Measurements from ENCODE around the gene SNCAIP. TPM values are rescaled to one million over a fixed set of nuclear protein-coding genes. Genes with fewer than 3 reads are reported as not detected.
"Not testable (repeated sequence)": the region's sequence is repeated elsewhere in the genome, so short reads cannot be mapped to it uniquely, and the experiment has no call there.

The SNCAIP gene
- total RNA-seq, 2 experiments from 2014 or later = not detected

DNA sequence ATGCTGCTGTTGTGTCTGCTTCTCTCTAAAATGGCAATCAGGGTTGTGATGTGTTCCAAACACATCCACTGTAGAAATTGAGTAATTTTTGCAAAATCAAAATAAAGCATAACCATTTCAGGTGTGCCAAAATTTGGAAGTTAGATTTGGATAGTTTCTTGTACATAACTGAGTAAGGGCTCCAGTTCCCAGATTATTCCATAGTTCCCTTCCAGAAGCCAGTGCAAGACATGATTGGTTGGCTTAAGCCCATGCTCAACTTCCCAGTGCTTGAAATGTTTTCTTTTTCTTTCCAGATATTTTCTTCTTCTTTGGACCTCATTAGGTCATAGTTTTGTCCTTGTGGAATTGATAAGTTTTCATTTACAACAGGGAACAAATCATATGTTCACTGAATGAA lies 64.2 kb downstream of the SNCAIP start:
- no peaks in the 10 kb centered on the region for H3K9me3 Mint-ChIP-seq
- H3K27me3 Mint-ChIP-seq = no peaks in the 10 kb centered on the region
- DNase-seq = no peak
- no peak overlapping the region for H3K27ac Mint-ChIP-seq
- H3K36me3 Mint-ChIP-seq (ENCODE audit: low read depth) = no peaks in the 10 kb centered on the region
- H3K4me1 Mint-ChIP-seq = no peaks in the 10 kb centered on the region
- POLR2A ChIA-PET = no interaction called here
- H3K4me3 Mint-ChIP-seq = no peak overlapping the region
- CTCF ChIA-PET = no interaction called here

DNA sequence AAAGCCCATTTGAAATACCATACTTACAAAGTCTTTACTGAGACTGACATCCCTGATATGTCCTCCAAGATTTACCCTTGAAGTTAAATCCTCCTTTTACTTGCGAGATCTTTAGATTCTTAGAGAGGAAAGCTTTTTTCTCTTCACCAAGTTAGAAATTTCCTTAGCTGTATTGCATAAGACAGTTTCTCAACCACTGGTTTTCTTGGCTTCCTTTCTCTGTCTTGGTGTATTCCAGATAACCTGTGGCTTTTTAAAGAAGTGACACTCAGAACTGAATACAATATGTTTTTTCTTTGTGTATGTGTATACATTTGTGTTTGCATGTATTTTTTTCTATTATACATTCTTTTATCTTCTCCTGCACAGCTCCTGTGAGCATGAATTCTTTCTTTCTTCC lies 65.0 kb downstream of the SNCAIP start:
- CTCF ChIA-PET = no interaction called here
- POLR2A ChIA-PET = no interaction called here
- DNase-seq = no peak
- Mint-ChIP-seq H3K4me1 (no peaks in the 10 kb centered on the region), H3K9me3 (no peaks in the 10 kb centered on the region), H3K36me3 (ENCODE audit: low read depth) (no peaks in the 10 kb centered on the region), H3K4me3 (no peak overlapping the region), H3K27me3 (no peaks in the 10 kb centered on the region), H3K27ac (no peak overlapping the region)

DNA sequence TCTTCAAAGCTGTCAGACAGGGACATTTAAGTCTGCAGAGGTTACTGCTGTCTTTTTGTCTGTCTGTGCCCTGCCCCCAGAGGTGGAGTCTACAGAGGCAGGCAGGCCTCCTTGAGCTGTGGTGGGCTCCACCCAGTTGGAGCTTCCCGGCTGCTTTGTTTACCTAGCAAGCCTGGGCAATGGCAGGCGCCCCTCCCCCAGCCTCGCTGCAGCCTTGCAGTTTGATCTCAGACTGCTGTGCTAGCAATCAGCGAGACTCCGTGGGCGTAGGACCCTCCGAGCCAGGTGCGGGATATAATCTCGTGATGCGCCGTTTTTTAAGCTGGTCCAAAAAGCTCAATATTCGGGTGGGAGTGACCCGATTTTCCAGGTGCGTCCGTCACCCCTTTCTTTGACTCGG lies 70.9 kb downstream of the SNCAIP start:
- H3K27me3 Mint-ChIP-seq; DNase-seq; POLR2A ChIA-PET; CTCF ChIA-PET; H3K27ac Mint-ChIP-seq; H3K36me3 Mint-ChIP-seq (ENCODE audit: low read depth); H3K9me3 Mint-ChIP-seq; H3K4me1 Mint-ChIP-seq; H3K4me3 Mint-ChIP-seq: not testable (repeated sequence)

DNA sequence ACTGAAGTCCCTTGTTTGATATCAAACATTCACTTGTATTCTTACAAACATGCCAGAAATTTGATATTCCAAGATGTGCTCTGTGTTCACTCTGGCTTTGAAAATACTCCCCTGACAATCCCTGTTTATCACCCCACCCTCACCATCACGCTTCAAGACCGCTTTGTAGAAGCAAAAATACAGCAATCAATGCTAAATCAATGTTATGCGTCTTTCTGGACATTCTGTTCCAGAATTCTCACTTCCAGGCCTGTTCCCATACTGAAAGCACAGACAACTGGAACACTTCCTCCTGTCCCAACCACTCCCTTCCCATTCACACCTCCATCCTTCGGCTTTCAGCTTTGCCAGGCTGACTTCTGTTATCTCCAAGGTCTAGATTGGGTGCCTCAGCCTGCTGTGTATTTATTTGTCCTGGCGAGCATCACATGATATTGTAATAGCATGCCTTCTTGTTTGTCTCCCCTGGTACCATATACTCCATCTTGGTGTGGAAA lies 72.8 kb downstream of the SNCAIP start:
- Mint-ChIP-seq H3K4me1 (no peaks in the 10 kb centered on the region), H3K27ac (no peak overlapping the region), H3K27me3 (no peaks in the 10 kb centered on the region), H3K36me3 (ENCODE audit: low read depth) (no peaks in the 10 kb centered on the region), H3K9me3 (no peaks in the 10 kb centered on the region), H3K4me3 (no peak overlapping the region)
- no peak for DNase-seq
- ChIA-PET POLR2A (no interaction called here), CTCF (no interaction called here)

DNA sequence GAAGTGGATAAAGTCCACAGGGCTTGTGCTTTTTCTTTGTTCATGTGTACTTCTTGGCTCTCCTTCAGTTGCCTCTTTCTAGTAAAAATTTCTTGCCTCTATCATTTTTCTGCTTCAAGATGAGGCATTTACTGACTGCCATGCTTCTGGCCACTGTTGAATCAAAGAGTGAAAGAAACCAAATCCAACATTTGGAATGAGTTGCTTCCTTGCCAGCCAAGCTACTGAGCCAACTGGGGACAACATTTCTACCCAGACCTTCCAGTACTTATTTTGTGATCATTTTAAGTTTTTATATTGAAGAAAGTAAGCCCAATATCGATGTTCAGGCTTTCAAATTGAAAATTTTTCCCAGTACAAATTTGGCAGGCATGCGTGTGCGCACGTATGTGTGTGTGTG lies 73.2 kb downstream of the SNCAIP start:
- no peaks in the 10 kb centered on the region for H3K4me1 Mint-ChIP-seq
- H3K27me3 Mint-ChIP-seq = no peaks in the 10 kb centered on the region
- no peaks in the 10 kb centered on the region for H3K9me3 Mint-ChIP-seq
- no peak overlapping the region for H3K4me3 Mint-ChIP-seq
- POLR2A ChIA-PET = no interaction called here
- no peaks in the 10 kb centered on the region for H3K36me3 Mint-ChIP-seq (ENCODE audit: low read depth)
- no peak for DNase-seq
- H3K27ac Mint-ChIP-seq = no peak overlapping the region
- CTCF ChIA-PET = no interaction called here

DNA sequence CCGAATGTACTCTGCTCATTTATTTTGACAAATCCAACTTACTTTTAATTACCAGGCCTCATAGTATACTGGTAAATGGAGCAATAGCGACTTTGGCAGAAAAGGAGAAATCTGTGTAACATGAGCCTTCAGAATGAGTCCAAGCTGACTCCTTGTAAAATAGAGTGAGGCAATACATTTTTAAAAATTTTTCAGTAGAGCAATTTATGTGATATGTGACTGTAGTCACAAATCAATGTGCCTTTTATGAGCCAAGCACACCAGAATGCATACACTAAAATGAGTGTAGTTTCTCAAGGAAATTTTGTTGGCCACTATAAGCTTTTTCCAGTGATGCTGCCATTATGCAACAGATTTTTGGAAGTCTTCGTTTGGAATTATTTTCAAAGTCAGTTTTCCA lies 73.8 kb downstream of the SNCAIP start:
- no peaks in the 10 kb centered on the region for H3K36me3 Mint-ChIP-seq (ENCODE audit: low read depth)
- H3K27ac Mint-ChIP-seq = no peak overlapping the region
- no peak overlapping the region for H3K4me3 Mint-ChIP-seq
- POLR2A ChIA-PET = no interaction called here
- no peaks in the 10 kb centered on the region for H3K27me3 Mint-ChIP-seq
- CTCF ChIA-PET = no interaction called here
- no peak for DNase-seq
- no peaks in the 10 kb centered on the region for H3K4me1 Mint-ChIP-seq
- no peaks in the 10 kb centered on the region for H3K9me3 Mint-ChIP-seq

DNA sequence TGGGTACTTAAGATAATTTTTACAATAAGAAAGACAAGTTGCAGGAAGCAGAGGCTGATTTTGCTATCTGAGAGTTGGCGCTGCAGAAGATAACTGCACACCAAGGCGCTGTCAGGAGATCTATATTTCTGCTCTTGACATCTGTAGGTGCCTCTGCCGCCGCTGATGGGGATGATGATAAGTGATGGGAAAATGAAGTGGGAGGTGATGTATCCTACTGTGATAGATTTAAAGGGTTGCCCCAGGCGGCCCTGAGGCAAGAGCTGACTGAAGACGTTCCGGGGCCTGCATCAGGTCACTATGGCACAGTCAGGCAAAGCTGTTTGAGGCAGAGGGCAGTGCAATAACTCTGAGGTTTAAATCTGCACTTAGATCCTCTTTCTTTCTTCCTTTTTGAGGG lies 78.1 kb downstream of the SNCAIP start:
- Mint-ChIP-seq H3K4me3 (no peak overlapping the region), H3K36me3 (ENCODE audit: low read depth) (no peaks in the 10 kb centered on the region), H3K27me3 (no peaks in the 10 kb centered on the region), H3K4me1 (no peaks in the 10 kb centered on the region), H3K27ac (no peak overlapping the region), H3K9me3 (no peaks in the 10 kb centered on the region)
- no peak for DNase-seq
- CTCF ChIA-PET = no interaction called here
- POLR2A ChIA-PET = no interaction called here

DNA sequence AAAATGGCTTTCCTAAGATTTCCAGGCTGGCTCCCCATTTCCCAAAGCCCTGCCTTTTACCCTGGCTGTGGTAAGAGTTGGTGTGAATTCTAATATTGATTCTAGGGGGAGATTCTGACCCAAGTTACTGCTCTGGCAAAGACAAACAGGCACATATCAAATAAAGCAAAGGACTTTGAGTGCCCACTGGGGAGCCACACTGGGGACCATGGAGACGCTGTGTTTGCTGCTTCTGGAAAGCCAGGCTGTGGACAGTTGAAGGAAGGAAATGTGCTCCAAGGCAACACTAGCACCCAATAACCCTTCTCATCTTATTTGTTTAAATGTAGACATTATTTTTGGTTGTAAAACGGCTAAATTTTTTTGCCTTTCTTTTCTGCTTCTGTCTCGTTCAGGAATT lies 78.7 kb downstream of the SNCAIP start:
- Mint-ChIP-seq H3K27me3 (no peaks in the 10 kb centered on the region), H3K9me3 (no peaks in the 10 kb centered on the region), H3K36me3 (ENCODE audit: low read depth) (no peaks in the 10 kb centered on the region), H3K4me3 (no peak overlapping the region), H3K27ac (no peak overlapping the region), H3K4me1 (no peaks in the 10 kb centered on the region)
- ChIA-PET POLR2A (no interaction called here), CTCF (no interaction called here)
- no peak for DNase-seq

DNA sequence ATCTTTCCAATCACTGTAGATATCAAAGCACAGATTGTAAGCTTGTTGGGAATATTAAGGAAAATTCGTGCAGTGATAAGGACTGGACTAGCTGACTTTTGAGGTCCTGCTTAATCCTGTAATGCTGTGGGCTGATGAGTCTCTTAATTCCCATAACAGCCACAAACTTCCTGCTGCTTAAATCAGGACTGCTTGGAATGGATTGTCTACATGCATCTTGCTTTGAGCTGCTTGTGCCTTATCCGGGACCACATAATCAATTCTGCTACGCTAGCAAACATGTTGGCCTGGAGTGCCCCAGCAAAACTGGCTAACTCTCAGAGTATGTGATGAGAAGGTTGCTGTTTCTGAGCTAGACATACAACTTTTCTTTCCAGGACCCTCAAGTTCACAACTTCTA lies 79.6 kb downstream of the SNCAIP start:
- no peak for DNase-seq
- H3K9me3 Mint-ChIP-seq = no peaks in the 10 kb centered on the region
- H3K36me3 Mint-ChIP-seq (ENCODE audit: low read depth) = no peaks in the 10 kb centered on the region
- H3K4me3 Mint-ChIP-seq = no peak overlapping the region
- POLR2A ChIA-PET = no interaction called here
- CTCF ChIA-PET = no interaction called here
- H3K27me3 Mint-ChIP-seq = no peaks in the 10 kb centered on the region
- H3K27ac Mint-ChIP-seq = no peak overlapping the region
- H3K4me1 Mint-ChIP-seq = no peaks in the 10 kb centered on the region

DNA sequence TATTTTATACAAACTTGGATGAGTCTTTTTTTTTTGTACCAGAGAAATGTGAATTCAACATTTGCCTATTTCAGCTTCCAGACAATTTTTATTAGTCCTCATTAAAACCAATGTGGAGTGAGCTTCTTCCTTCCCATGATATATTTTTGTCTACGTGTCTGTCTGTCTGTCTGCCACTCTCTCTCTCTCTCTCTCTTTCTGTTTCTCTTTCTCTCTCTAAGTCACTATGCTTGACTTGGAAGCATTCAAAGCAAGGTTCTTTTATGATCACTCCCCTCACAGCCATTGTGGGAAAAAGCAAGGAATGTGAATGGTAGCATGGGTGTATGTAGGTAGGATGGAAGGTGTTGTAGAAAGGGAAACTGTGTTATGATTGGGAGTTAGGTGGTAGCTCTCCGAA lies 80.2 kb downstream of the SNCAIP start:
- Mint-ChIP-seq H3K9me3 (no peaks in the 10 kb centered on the region), H3K4me3 (no peak overlapping the region), H3K36me3 (ENCODE audit: low read depth) (no peaks in the 10 kb centered on the region), H3K4me1 (no peaks in the 10 kb centered on the region), H3K27me3 (no peaks in the 10 kb centered on the region), H3K27ac (no peak overlapping the region)
- POLR2A ChIA-PET = no interaction called here
- CTCF ChIA-PET = no interaction called here
- no peak for DNase-seq

DNA sequence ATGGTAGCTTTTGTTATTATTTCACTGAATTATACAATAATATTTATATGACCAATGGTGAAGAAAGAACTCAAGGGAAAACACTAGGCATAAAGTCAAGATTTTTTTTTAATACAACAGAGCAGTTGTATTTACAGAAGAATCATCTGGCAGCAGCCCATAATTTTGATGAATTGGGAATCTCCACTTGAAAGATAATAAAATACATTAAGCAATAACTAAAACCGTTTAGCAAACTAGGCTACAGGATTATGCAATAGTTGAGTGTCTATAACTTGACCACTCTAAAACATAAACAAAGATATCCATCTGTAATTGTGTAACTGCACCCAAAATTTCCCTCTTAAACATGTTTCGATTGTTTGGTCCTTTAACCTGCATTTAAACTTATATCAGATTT lies 80.8 kb downstream of the SNCAIP start:
- H3K4me3 Mint-ChIP-seq = no peak overlapping the region
- DNase-seq = no peak
- H3K4me1 Mint-ChIP-seq = no peaks in the 10 kb centered on the region
- no peak overlapping the region for H3K27ac Mint-ChIP-seq
- ChIA-PET CTCF (no interaction called here), POLR2A (no interaction called here)
- no peaks in the 10 kb centered on the region for H3K9me3 Mint-ChIP-seq
- no peaks in the 10 kb centered on the region for H3K27me3 Mint-ChIP-seq
- no peaks in the 10 kb centered on the region for H3K36me3 Mint-ChIP-seq (ENCODE audit: low read depth)

DNA sequence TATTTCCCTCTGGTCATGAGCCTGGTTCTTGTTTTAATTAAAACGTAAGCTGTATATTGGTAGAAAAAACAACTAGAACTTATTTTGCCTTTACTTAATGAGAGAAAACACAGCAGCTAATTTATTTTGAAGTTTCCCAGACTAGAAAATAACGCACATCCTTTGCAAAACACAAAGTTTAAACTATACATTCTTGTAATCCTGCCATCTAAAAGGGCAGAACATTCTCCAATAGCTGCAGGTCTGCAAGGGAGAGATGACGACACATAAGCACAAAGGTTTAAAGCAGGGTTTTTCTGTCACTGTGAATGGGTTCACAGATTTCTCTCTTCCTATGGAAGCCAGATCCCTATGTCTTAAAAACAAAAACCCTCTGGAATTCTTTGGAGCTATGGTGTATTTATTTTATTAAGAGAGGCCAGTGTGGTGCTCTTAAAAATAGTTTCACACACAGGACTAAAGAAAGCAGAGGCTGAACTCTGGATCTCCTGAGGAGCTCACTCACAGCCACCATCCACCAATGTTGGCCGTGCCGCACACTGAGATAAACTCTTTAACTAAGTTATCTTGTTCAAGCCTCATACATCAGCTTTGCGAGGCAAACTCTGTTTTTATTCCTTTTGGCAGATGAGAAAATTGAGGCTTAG lies 82.4 kb downstream of the SNCAIP start:
- DNase-seq = no peak
- Mint-ChIP-seq H3K36me3 (ENCODE audit: low read depth) (no peaks in the 10 kb centered on the region), H3K9me3 (no peaks in the 10 kb centered on the region), H3K27me3 (no peaks in the 10 kb centered on the region), H3K4me1 (no peaks in the 10 kb centered on the region), H3K4me3 (no peak overlapping the region), H3K27ac (no peak overlapping the region)
- ChIA-PET POLR2A (no interaction called here), CTCF (no interaction called here)

DNA sequence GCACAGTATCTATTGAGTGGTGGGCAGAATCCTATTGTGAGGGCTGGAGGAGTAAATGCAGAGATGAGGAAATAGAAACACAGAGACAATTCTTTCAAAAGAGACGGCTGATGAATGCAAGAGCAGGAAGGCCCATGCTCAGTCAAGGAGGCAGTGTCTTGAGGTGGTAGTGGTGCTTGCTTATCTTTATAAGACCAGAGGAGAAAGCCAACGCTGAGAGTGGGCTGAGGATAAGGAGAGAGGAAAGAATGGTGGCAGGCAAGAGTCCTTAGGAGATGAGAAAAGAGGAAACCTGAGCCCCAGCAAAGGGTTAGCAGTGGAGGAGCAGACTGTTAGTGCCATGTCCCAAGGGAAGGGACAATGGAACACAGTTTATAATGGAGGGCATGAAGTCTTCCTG lies 86.0 kb downstream of the SNCAIP start:
- Mint-ChIP-seq H3K4me1 (no peaks in the 10 kb centered on the region), H3K36me3 (ENCODE audit: low read depth) (no peaks in the 10 kb centered on the region), H3K27ac (no peak overlapping the region), H3K27me3 (no peaks in the 10 kb centered on the region), H3K9me3 (no peaks in the 10 kb centered on the region), H3K4me3 (no peak overlapping the region)
- ChIA-PET POLR2A (no interaction called here), CTCF (no interaction called here)
- DNase-seq = no peak

DNA sequence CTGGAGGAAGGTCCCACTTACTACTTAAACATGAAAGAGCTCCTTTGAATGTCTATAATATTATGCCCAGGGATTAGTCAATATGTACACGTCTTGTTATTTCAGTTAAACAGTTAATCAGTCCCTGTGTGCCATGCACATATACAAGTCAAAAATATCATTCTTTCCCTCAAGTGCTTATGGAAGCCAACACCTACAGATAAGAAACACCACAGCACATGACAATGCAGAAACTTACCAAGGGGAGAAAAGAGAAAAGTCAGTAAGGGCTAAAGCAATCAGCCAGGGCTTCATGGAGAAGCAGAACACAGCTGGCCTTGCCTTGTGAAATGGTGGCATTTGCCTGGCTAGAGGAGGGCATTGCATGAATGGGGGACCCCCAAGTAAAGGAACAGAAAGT lies 88.3 kb downstream of the SNCAIP start:
- Mint-ChIP-seq H3K36me3 (ENCODE audit: low read depth) (no peaks in the 10 kb centered on the region), H3K4me1 (no peaks in the 10 kb centered on the region), H3K9me3 (no peaks in the 10 kb centered on the region), H3K4me3 (no peak overlapping the region), H3K27me3 (no peaks in the 10 kb centered on the region), H3K27ac (no peak overlapping the region)
- no peak for DNase-seq
- POLR2A ChIA-PET = no interaction called here
- CTCF ChIA-PET = no interaction called here

DNA sequence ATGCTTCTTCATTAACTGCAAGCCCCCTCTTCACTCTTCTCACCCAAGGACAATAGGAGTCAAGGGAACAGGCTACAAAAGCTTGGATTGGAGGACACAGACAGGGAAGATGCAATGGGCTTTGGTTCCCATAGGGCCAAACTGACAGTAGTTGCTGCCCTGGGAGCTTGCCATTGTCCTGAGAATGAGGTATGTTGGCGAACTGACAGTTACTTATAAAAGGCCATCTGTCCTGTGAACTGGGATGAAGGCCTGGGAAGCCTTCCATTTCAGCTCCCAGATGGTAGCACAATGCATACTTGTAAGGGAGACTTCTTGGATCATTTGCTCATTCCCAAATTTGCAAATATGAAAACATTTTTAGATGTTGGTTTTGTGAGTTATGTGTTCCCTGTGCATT lies 88.9 kb downstream of the SNCAIP start:
- H3K4me1 Mint-ChIP-seq = no peaks in the 10 kb centered on the region
- H3K4me3 Mint-ChIP-seq = no peak overlapping the region
- no peaks in the 10 kb centered on the region for H3K27me3 Mint-ChIP-seq
- POLR2A ChIA-PET = no interaction called here
- H3K9me3 Mint-ChIP-seq = no peaks in the 10 kb centered on the region
- CTCF ChIA-PET = no interaction called here
- H3K36me3 Mint-ChIP-seq (ENCODE audit: low read depth) = no peaks in the 10 kb centered on the region
- H3K27ac Mint-ChIP-seq = no peak overlapping the region
- no peak for DNase-seq

All from activated CD4-positive, alpha-beta T cell treated with anti-CD3 and anti-CD28 coated beads, Interleukin-2, amount 10 ng/mL, durations not matched to agents 7 days and 5 days (primary cell).